Ascending aorta (tissue), 2 donors: ENCODE data around the gene PLEKHA3. TPM values are rescaled to one million over a fixed set of nuclear protein-coding genes. Genes with fewer than 3 reads are reported as not detected.

Experiments used
- DNase-seq, 2 donors: peaks; one replicate each; pipeline ENCODE4 v3.0.0-alpha.2; 2019; ENCODE audit warnings: low spot score in 2 of 2
- H3K27ac ChIP-seq, 2 donors: fragments of 200-600 bp; sonication (generic); one replicate each; pipeline ENCODE4 v1.5.1; 2016 to 2017; ENCODE audit warnings: mild to moderate bottlenecking in 1 of 2
- H3K27me3 ChIP-seq: fragments of 200-600 bp; sonication (generic); one replicate; pipeline ENCODE4 v1.5.1; 2017
- H3K36me3 ChIP-seq, 2 donors: fragments of 200-600 bp; sonication (generic); one replicate each; pipeline ENCODE4 v1.5.1; 2016
- H3K4me1 ChIP-seq, 2 donors: fragments of 200-600 bp; sonication (generic); one replicate each; pipeline ENCODE4 v1.5.1; 2016 to 2017; ENCODE audit warnings: mild to moderate bottlenecking in 1 of 2
- H3K4me3 ChIP-seq, 2 donors: fragments of 200-600 bp; sonication (generic); one replicate each; pipeline ENCODE4 v1.5.1; 2016 to 2017; ENCODE audit warnings: mild to moderate bottlenecking in 1 of 2
- H3K9me3 ChIP-seq, 2 donors: fragments of 200-600 bp; sonication (generic); one replicate each; pipeline ENCODE4 v1.5.1; 2016
- intact Hi-C: fragments of 100-400 bp; cut with DNase I; formaldehyde crosslinking; loops from one replicate; pipeline ENCODE4 v1.15.1; 2023
- total RNA-seq: library from RNA; depleted of rRNA; stranded (reverse); fragments of >200 nt; gene quantifications from one replicate; pipeline ENCODE4 v1.1.0, GENCODE V29; 2016
- TF ChIP-seq, protein P1 (sequence below), 3 experiments: fragments of 200-600 bp in 2 of 3; fragments of 450-650 bp in 1 of 3; sonication (generic) in 2 of 3; IDR thresholded peaks; one replicate each; pipeline ENCODE4 v1.5.1; 2016 to 2019; ENCODE audit warnings: antibody characterized with exemption in 3 of 3, mild to moderate bottlenecking in 1 of 3, moderate library complexity in 1 of 3

The PLEKHA3 gene
- total RNA-seq, 1 donor from 2014 or later: 4.8 TPM

DNA sequence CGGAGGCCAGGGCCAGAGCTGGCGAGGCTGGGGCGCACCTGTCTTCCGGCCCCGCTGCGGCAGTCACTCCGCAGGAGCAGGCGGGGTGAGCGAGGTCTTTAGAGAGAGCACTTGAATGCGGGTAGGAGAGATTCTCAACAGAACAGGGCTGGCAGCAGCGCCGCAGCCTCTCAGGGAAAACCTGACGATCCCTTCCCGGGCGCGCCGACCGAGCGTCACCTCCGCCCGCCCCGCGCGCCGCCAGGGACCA lies 29.8 kb upstream of the PLEKHA3 start:
- Histone ChIP-seq H3K9me3 (no peaks in the 10 kb centered on the region), H3K36me3 (peaks cover 10 to 11% of the 10 kb centered on the region in 2 donors), H3K4me3 (peak overlapping the region; percentile 93 to 96), H3K27me3 (no peaks in the 10 kb centered on the region), H3K4me1 (peaks cover 7 to 20% of the 10 kb centered on the region in 2 donors), H3K27ac (peak overlapping the region; percentile 98 to 99)
- intact Hi-C loops: loop anchor here (5.0 kb wide), 2 partner anchors 153 to 1238 kb away; partner anchors contain the start of gene HNRNPA3
- TF ChIP-seq, protein P1, sequence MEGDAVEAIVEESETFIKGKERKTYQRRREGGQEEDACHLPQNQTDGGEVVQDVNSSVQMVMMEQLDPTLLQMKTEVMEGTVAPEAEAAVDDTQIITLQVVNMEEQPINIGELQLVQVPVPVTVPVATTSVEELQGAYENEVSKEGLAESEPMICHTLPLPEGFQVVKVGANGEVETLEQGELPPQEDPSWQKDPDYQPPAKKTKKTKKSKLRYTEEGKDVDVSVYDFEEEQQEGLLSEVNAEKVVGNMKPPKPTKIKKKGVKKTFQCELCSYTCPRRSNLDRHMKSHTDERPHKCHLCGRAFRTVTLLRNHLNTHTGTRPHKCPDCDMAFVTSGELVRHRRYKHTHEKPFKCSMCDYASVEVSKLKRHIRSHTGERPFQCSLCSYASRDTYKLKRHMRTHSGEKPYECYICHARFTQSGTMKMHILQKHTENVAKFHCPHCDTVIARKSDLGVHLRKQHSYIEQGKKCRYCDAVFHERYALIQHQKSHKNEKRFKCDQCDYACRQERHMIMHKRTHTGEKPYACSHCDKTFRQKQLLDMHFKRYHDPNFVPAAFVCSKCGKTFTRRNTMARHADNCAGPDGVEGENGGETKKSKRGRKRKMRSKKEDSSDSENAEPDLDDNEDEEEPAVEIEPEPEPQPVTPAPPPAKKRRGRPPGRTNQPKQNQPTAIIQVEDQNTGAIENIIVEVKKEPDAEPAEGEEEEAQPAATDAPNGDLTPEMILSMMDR (IDR thresholded peaks at IDR 0.05): no peak
- DNase-seq: peak; percentile 14 to 88

DNA sequence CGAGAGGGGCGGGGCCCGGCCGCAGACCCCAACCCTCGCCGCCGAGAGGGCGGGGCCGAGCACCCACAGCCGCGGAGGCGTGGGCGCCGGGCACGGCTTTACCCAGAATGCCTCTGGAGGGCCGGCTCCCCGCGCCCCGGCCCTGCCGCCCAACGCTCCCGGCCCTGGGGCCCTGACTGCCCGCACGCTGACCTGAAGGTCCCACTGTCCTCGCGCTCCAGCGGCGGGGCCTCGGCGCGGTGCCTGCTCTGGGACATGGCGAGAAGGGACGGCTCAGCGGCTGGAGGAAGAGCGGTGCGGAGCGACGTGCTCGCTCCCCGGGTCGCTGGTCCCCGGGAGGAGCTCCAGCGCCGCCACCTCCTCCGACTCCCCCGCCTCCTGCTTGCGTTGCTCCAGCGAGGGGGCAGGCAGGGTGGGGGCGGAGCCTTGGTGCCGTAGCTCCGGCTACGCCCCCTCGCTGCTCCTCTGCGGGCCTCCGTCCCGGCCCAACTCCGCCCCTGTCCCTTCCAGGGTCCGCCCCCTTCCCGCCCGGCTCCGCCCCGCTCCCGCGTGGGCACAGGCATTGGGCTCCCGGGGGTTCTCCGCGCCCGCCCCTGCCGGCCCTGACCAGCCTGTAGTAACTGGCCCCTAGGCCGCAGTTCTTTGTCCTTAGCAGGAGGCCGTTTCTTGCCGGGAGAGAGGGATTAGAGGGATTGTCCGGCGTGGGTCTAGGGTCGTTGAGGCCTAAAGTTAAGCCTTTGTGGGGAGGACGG lies 29.3 kb upstream of the PLEKHA3 start, which contains the start of the genes PJVK and PRKRA:
Gene PJVK, plus strand, starts transcription at position 605 of the 752 bp plus-strand sequence. CDS start 2,032 bp downstream, outside the sequence.
Gene PRKRA, minus strand, starts transcription at position 402 of the 752 bp plus-strand sequence. Its CDS starts 145 bp downstream, at position 257.
- TF ChIP-seq, protein P1 (IDR thresholded peaks at IDR 0.05): no peak
- H3K9me3 ChIP-seq: no peaks in the 10 kb centered on the region
- peaks cover 7 to 20% of the 10 kb centered on the region in 2 donors for H3K4me1 ChIP-seq
- H3K27ac ChIP-seq: peak within 1 kb of the TSS; percentile 98 to 99
- no peaks in the 10 kb centered on the region for H3K27me3 ChIP-seq
- peak within 1 kb of the TSS; percentile 93 to 96 for H3K4me3 ChIP-seq
- DNase-seq: peak; percentile 91 to 98
- H3K36me3 ChIP-seq: peaks cover 5 to 6% of the 10 kb centered on the region in 2 donors
- intact Hi-C loops: loop anchor here (1.0 to 5.0 kb wide), 5 partner anchors 27 to 1239 kb away; partner anchors contain the start of genes FKBP7 and HNRNPA3

DNA sequence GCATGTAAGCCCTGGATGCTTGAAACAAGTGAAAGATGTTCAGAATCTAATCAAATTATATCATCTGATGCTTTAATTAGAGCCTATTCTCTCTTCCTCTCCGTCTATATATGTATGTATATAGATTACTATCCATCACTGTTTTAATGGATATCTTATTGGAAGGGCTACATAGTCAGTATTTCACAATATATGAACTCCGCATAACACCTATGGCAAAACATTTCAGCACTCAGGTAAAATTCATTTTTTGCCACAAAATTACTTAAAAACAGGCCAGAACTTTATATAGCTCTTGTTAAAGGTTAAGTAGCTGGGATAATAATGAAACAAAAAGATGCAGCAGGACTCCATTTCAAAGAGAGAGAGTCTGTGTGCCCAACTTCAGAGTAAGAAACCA lies 27.9 kb upstream of the PLEKHA3 start:
- Histone ChIP-seq H3K27me3 (no peaks in the 10 kb centered on the region), H3K4me1 (peaks cover 7 to 20% of the 10 kb centered on the region in 2 donors), H3K36me3 (no peaks in the 10 kb centered on the region), H3K27ac (no peak overlapping the region), H3K9me3 (no peaks in the 10 kb centered on the region), H3K4me3 (no peak overlapping the region)
- TF ChIP-seq, protein P1 (IDR thresholded peaks at IDR 0.05): no peak
- intact Hi-C loops: loop anchor here (5.0 kb wide), 2 partner anchors 155 to 1240 kb away; partner anchors contain the start of gene HNRNPA3
- DNase-seq: no peak

DNA sequence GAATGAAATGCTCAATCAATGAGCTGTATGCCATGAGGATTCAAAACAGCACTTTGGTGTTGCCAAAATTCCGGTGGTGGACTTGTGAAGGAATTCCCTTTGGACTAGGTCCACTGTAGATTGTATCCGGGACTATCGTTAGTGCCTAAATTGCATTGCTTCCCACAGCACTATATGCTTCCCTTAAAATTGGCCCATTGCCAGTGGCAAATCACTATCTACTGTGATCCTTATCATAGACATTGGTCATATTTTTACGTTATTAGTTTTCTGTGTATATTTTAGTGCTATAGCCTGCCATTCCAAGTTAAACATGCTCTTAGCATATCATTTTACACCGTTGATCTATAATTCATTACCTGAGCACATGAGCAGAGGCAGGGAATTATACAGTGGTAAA lies 27.4 kb upstream of the PLEKHA3 start:
- Histone ChIP-seq H3K9me3 (no peaks in the 10 kb centered on the region), H3K4me1 (peaks cover 7 to 20% of the 10 kb centered on the region in 2 donors), H3K27ac (no peak overlapping the region), H3K27me3 (no peaks in the 10 kb centered on the region), H3K4me3 (no peak overlapping the region), H3K36me3 (no peaks in the 10 kb centered on the region)
- DNase-seq: no peak
- intact Hi-C loops: loop anchor here (5.0 kb wide), 2 partner anchors 156 to 1241 kb away; partner anchors contain the start of gene HNRNPA3
- TF ChIP-seq, protein P1 (IDR thresholded peaks at IDR 0.05): no peak

DNA sequence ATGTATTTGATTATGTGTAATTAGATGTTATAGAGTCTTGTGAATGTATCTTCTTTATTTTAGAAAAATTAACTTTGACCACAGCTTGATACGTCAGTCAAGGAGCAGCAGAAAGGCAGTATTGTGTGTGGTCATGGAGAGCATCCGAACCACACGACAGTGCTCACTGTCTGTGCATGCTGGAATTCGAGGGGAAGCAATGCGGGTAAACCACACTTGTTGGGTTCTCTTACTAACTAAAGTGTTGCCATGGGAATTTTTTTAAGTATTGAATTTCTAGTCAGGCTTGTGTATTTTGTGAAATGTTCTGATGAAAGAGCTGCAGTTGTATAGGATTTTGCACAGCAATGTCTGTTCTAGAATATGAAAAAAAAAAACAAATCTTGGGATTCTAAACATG lies 24.3 kb upstream of the PLEKHA3 start:
- Histone ChIP-seq H3K27me3 (no peaks in the 10 kb centered on the region), H3K9me3 (no peaks in the 10 kb centered on the region), H3K36me3 (no peaks in the 10 kb centered on the region), H3K4me1 (peaks cover 0 to 4% of the 10 kb centered on the region in 2 donors), H3K27ac (no peak overlapping the region), H3K4me3 (no peak overlapping the region)
- TF ChIP-seq, protein P1 (IDR thresholded peaks at IDR 0.05): no peak
- intact Hi-C loops: no loop called here
- DNase-seq: no peak
